HG03159 (cell line): ENCODE data around the gene KRTDAP.
A peak's percentile ranks its signal among the peaks of the same experiment; 100 is the strongest.
"Not testable (repeated sequence)": the region's sequence is repeated elsewhere in the genome, so short reads cannot be mapped to it uniquely, and the experiment has no call there.

Source experiments
- ATAC-seq: cut with Tn5 transposase; IDR thresholded peaks from one replicate; pipeline ENCODE4 v1.9.1; 2021; ENCODE audit warnings: mild to moderate bottlenecking, moderate library complexity; ENCODE audit not compliant: unreplicated experiment

KRTDAP gene

DNA sequence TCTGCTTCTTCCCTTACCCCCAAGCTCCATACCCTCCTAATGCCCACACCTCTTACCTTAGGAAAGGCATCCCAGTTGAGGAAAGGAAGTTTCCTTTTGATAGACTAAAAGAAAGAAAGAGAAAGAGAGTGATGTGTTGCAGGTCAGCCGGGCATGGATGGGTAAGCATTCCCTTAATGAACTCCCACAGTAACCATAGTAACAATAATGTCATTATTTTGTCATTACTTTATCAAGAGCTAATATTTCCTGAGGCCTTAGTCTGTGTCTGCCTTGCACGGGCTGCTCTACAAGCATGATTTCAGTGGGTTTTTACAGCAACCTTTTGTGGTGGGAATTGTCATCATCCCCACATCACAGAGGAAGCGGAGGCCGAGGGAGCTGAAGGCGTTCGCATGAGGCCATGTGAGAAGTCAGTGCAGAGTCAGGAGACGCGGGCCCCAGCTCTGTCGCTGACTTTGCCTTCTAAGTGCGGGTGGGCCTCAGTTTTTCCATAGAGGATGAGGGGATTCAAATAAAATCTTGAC is 2.5 kb downstream of the KRTDAP start:
- no peak for ATAC-seq

DNA sequence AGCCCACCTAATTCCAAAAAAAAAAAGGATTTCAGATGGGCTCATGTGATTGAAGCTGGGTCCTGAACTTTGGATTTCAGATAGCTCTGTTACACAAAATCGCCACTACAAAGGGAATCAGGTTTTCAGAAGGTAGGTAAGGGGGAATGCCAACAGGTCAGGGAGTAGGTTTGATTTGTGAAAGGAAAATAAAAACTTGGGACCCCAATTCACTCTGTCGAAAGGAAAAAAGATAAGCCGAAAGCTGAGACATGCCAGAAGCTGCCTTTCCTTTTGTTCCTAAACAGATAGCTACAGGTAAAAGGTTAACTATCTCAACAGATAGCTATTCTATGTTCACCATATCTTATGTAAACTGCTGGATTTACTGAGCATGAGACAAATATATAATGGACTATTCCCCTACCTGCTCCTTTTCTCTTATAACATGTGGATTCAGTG is 4.0 kb downstream of the KRTDAP start:
- no peak for ATAC-seq

DNA sequence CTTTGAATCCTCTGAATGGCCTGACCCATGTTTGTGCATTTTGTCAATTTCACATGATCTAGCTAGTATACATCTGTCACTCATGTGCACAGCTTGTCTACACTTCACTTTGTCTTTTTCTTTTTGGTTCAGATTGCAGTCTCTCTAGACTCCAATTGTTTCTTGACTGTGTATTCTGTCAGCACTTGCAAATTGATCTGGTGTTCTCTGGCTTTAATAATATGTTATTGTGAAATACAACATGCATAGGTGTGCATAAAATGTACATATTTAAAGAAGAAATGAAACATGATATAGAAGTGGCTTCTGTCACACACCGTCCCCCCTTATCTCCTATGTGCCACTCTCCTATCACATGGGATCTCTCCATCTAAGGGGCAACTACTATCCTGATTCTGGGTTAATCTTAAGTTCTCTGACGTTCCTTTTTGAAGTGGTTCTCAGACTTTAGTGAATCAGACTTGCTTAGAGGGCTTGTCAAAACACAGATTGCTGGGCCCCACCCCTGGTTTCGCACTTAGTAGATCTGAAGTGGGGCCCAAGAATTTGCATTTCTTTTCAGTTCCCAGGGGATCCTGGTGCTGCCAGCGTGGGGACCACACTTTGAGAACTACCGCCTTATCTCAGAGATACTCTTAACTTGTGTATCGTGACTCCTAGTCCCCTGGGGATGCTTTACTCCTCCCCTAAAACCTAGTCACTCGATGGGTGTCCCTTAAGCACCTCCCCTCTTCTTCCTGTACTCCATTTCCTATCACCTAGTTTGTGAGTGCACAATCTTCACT is 5.8 kb downstream of the KRTDAP start:
- ATAC-seq: peak; percentile 83

DNA sequence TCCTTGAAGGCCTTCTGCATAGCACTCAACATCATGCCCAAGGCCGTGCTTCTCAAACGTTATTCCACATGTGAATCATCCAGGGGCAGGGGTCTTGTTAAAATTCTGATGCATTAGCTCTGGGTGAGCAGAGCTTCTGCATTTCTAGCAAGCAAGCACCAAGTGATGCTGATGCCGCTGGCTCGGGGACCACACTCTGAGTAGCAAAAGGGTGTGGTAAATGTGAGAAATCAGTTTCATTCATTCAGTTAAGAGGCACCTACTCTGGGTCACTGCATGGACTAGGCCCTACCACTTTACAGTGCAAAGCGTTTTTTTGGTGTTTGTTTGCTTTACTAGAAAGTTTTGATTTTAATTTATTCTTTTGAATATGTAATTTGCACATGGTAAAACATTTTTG is 7.2 kb downstream of the KRTDAP start:
- no peak for ATAC-seq

DNA sequence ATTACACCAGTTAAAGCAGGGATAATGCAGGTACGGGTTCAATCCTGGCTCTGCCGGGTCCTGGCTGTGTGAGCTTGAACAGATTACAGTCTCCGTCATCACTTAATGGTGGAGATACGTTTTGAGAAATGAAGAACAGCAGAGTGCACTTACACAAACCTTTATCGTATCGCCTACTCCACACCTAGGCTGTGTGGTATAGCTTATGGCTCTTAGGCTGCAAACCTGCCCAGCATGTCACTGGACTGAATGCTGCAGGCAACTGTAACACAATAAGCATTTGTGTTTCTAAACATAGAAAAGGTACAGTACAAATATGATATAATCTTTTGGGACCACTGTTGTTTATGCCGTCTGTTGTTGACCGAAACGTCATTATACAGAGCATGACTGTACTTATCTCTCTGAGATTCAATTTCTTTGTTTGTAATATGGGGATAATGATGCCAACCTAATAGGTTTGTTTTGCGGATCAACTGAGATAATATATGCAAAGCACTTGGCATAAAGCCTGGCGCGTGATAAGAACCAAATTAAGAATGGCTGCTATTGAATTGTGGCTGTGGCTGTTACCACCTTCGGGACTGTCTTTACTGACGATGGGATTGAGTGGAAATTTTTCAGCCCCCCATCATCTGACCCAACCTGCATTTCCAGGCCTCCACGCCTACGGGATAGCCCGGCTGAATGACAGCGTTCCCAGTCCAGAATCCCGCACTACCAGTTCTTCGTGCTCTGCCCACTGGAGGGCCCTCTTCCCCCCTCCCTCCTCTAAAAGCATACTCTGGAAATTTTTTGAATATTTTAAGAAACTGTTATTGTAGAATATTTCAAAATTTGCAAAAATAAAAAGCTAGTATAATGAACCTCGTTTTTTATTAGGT is 11.2 kb downstream of the KRTDAP start:
- ATAC-seq: no peak

DNA sequence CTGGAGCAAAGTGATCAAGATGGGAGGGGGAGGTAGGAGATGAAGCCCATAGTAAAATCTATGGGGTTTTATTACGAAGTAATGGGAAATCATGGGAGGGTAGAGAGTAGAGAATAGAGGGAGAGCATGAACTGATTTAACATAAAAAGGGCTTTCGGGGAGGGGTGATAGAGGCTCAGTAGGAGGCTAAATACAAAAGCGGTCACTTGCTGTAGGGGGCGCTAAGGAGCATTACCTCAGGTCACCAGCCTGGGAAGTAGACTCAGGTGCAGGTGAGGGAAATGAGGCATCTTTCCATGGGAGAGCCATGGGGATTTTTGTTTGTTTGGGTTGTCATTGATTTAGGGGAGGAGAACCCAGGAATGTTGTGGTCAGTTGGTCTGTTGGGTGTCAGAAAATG is 14.1 kb downstream of the KRTDAP start:
- no peak for ATAC-seq

DNA sequence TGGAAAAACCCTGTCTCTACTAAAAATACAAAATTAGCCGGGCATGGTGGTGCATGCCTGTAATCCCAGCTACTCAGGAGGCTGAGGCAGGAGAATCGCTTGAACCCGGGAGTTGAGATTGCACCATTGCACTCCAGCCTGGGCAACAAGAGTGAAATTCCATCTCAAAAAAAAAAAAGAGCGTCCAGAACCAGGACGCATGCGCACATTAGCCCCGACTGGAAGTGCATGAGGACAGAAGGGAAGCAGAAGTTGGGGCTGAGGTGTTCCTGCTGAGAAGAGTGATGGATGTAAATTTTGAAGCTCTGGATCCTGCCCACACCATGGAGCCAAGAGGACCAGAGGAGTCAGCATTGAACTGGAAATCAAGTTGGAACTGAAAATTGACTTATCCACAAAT is 15.7 kb downstream of the KRTDAP start:
- not testable (repeated sequence) for ATAC-seq

DNA sequence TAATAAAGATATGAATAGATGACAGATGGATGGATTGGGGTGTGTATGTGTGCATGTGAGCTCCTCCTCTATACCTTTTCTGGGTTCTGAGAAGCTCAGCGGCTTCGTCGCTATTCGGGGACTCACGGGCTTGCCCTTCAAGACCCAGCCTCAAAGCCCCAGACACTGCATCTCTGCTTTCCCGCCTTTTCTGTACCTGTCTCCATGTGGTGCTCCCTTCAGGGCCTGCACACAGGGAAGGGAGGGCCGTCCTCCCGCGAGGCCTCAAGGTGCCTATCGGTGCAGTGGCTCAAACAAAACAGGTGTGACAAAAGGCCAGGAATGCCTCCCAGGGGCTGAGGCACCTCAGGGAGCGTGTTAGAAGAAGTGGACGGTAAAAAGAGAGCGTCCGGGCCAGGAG is 16.2 kb downstream of the KRTDAP start:
- no peak for ATAC-seq

DNA sequence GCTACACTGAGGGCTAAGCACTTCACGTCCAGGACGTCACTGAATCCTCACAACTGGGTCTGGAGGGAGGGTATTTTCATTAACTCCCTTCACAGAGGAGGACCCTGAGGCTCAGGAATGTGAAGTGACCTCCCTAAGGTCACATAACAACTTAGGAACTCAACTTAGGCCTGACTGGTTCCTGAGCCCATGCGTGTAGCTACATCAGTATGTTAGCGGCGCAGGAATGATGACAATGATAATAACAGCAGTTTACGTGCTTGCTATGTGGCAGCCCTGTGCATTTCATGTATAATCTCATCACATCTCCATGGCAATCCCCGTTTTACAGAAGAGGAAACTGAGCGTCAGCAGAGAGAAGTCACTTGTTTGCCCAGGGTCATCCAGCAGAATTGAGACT is 18.3 kb downstream of the KRTDAP start:
- ATAC-seq: no peak

DNA sequence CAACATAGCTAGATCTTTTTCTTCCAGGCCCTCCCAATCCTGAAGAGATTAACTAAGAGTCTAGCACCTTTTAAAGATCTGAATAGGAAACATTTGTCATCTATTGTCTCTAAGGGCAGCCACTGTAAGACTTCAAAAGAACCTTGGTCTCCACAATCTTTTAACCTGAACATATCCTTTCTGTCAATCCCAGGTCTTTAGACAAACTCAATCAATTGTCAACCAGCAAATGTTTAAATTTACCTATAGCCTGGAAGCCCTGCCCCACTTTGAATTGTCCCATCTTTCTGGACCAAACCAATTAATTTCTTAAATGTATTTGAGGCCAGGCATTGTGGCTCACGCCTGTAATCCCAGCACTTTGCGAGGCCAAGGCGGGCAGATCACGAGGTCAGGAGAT is 19.2 kb downstream of the KRTDAP start:
- not testable (repeated sequence) for ATAC-seq

DNA sequence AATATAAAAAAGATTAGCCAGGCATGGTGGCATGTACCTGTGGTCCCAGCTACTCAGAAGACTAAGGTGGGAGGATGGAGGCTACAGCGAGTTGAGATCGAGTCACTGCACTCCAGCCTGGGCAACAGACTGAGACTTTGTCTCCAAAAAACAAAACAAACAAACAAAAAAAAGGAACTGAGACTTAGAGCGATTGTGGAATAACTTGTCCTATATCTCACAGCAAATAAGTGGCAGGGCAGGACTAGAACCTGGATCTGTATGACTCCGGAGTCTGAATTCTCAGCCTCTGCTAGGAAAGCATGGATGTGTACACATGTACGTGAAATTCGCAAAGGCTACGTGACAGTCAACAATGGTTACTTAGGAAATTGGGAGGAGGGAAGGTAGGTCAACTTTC is 20.1 kb downstream of the KRTDAP start:
- no peak for ATAC-seq

DNA sequence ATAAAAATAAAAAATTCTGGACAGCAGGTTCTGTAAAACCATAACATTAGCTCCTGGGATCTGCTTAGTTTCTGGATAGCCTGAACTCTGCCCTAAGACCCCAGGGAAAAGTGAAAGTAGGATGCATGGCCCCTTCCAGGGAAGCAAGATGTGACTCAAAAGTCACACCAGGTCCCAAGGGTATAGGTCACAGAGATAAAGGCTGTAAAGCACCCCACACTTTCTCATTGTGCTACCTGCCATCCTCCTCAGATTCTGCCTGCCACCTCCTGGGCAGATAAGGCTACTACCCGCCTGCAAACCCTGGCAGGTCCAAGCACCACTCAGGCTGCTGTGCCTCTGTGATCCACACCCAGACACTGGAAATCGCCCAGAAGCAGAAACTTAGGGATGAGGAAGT is 21.6 kb downstream of the KRTDAP start:
- ATAC-seq: peak; percentile 63

DNA sequence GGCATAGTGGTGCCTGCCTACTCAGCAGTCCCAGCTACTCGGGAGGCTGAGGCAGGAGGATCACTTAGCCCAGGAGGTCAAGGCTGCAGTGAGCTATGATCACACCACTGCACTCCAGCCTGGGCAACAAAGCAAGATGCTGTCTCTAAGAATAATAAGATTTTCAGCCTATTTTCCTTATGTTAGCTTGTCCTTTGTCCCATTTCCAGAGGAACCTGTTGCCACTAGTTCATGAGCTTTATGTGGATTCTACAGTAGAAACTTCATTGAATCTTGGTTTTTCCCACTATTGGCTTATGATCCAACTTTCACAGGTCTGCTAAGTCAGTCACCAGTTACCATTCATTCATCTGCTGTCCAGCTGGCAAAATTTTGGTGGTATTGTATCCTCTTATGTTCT is 24.0 kb downstream of the KRTDAP start:
- ATAC-seq: no peak

DNA sequence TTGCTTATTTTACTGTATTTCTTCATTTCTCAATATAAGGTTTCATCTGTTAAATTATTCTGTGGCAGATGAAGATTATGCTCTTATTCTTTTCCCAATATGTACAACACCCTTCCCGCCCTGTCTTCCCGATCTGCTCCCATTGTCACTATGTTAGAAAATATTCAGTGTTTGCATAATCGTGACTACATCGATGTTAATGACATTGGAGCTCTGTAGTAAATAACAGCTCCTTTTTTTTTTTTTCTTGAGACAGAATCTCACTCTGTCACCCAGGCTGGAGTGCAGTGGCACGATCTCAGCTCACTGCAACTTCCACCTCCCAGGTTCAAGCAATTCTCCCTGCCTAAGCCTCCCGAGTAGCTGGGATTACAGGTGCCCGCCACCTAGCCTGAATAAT is 27.3 kb downstream of the KRTDAP start:
- not testable (repeated sequence) for ATAC-seq

DNA sequence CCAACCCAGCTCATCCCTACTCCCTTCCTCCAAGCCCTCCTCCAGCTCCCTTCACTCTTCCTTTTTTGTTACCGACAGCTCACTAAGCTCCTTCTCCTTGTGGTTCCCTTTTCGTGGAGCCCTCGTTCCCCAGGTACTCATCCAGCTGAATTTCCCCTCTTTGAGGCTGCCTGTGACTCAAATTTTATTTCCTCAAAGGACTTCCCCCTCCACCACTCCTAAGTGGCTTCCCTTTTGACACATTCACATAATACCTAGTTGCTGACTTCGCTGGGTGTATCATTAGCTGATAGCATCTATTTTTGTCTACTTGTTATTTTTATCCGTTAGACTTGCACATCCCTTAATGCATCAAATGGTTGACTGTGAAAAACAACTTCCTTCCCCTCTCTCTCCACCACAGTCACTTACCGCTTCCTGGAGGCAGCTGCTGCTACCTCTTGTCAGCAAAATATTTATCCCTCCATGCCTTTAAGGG is 27.7 kb downstream of the KRTDAP start:
- ATAC-seq: peak; percentile 65

DNA sequence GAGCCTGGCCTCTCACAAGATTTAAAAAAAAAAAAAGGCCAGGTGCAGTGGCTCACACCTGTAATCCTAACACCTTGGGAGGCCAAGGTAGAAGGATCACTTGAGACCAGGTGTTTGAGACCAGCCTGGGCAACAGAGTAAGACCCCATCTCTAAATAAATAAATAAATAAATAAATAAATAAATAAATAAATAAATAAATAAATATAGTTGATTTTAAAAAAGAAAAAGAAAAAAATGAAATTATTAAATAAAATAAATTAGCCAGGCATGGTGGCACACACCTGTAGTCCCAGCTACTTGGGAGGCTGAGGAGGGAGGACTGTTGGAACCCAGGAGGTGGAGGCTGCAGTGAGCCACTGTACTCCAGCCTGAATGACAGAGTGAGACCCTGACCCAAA is 28.5 kb downstream of the KRTDAP start:
- ATAC-seq: not testable (repeated sequence)

DNA sequence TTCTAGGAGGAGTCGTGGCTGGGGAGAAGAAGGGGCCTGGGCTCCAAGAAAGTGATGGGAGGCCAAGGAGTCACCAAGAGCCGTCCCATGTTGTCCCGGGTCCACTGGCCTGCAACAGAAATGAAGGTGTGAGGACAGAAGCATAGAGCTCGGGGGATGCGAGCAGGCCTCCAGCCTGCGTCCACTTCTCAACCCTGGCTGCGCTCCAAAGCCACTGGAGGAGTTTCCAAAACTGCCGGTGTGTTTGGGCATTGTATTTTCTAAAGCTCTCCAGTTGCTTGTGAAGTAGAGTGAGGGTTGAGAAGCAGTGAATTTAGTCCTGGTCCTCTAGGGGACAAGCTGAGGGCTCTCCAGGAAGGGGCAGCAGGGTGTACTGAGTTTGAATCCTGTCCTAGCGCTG is 29.2 kb downstream of the KRTDAP start:
- ATAC-seq: no peak

DNA sequence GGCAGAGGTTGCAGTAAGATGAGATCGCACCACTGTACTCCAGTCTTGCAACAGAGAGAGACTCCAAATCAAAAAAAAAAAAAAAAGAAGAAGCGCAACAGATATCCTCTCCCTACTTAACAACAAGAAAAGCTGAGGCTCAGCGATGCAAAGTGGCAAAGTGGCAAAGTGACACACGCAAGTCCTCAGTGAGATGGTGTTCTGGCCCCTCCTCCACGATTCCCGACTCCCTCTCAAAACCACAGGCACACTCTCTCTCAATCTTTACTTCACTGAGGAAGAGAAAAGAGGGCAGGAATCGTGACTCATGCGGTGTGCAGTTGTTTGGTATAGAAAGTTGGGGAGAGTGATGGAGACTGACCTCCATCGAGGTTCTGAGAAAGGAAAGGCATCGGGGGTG is 29.7 kb downstream of the KRTDAP start:
- no peak for ATAC-seq

DNA sequence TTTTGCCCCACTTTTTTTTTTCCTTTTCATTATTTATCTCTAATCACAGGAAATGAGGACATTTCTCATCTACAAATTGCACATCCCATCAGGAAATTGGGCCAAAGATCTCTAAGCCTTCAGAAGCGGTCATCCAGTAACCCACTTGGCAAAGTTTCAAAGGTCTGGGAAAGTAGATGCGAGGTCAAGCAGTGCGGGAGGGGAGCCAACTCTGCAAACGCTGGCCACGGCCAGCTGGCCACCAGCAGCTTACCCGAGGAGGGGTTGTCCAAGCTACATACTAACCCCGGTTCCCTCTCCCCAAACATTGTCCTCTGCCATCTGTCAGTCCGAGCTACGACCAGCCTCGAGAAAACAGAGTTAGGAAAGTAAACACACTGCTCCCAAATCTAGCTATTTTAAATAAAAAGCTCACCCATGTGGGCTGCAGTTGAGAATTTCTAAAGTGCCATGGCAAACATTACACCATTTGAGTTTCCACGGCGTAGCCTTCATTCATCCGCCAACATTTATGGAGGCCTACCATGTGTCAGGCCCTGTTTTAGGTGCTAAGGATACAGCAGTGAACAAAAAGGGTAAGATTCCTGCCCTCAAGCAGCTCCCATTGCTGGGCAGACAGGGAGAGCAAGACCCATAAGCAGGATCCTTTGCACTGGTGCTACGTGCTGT is 30.7 kb downstream of the KRTDAP start:
- ATAC-seq: no peak

DNA sequence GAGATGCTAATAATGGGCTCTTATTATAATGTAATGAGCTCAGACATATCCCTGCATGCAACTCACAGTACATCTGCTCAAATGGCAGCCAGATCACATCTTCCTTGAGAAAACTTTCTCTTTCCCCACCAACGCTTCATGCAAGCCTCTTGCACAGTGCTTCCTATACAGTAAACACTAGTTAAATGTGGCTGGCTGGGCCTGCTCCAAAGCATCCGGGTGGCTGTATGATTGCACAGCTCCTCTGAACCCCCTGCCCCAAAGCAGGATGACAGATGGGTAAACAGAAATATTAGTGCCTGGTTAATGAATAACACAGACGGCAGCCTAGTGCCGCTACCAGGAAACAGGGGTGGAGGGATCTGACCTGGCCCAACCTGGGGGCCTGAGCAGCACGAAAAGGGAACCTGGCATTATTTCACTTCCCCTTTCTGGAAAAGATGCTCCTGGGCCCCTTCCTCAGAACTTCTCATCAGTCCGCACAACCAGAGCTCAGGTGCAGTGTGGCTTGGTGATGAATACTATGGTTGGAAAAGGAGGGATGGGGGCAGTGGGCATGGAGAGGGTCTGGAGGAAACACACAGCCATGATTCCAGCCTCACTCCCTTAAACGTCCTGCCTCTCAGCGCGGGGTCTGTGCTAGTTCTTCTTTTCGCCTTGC is 31.4 kb downstream of the KRTDAP start:
- ATAC-seq: peak; percentile 44

DNA sequence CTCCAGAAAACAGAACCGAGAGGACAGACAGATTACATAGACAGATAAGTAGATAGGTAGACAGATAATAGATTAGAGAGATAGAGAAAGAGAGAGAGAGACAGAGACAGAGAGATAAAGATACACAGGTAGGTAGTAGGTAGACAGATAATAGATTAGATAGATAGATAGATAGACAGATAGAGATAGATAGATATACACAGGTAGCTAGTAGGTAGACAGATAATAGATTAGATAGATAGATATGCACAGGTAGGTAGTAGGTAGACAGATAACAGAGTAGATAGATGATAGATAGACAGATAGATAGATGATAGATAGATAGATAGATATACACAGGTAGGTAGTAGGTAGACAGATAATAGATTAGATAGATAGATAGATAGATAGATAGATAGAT is 32.1 kb downstream of the KRTDAP start:
- no peak for ATAC-seq
